K562 (cell line): ENCODE measurements around the gene CD47. TPM values are rescaled to one million over a fixed set of nuclear protein-coding genes. Genes with fewer than 3 reads are reported as not detected.

Experiments
- ATAC-seq: fragments of 200-7000 bp; cut with Tn5 transposase; 3 replicates; pipeline ENCODE4 v1.9.1; 2020; ENCODE audit warnings: moderate library complexity
- BruUV-seq: library from RNA; stranded (reverse); fragments of 400-500 nt; replicated peaks from 2 replicates; lab custom pipeline; 2021; lab: Mats Ljungman, UMichigan
- CTCF ChIA-PET: fragments of 300-600 bp; formaldehyde crosslinking; extraction: SDS; loops from one replicate; lab custom pipeline; 2021; ENCODE audit warnings: low intra/inter-chr PET ratio; lab: Yijun Ruan, JAX
- POLR2A ChIA-PET: fragments of 300-600, 350-650 bp; sonication (Branson Sonifier 250); formaldehyde crosslinking; extraction: SDS; loops from one replicate; lab custom pipeline; 2021; ENCODE audit warnings: antibody characterized with exemption, inconsistent platforms; lab: Yijun Ruan, JAX
- DNase-seq, 4 experiments: peaks; one replicate each; pipeline versions ENCODE4 v3.0.0 to v3.0.0-alpha.2; 2011 to 2018; ENCODE audit warnings: low spot score in 3 of 4, mixed read lengths in 3 of 4; ENCODE audit errors: extremely low read depth in 1 of 4
- FAIRE-seq: peaks from 2 replicates; lab custom pipeline; 2011; peaks lifted over from hg19 to GRCh38; lab: Jason Lieb, UNC
- H2AFZ ChIP-seq: 2 replicates; pipeline ENCODE4 v1.6.0; 2011; ENCODE audit warnings: low read depth, low read length, control low read depth, inconsistent platforms
- H3K27ac ChIP-seq: fragments of 200-600 bp; 3 replicates; pipeline ENCODE4 v1.8.0; 2011; ENCODE audit warnings: low read depth, mild to moderate bottlenecking, control low read depth, inconsistent platforms, low read length, moderate library complexity, mixed read lengths; ENCODE audit errors: extremely low read depth
- H3K27me3 ChIP-seq, 2 experiments: fragments of 300-600 bp in 1 of 2; 2 replicates in 1 of 2; 3 replicates in 1 of 2; pipeline versions ENCODE4 v1.6.0 to v1.8.0; 2011; ENCODE audit warnings: inconsistent platforms in 2 of 2, low read length in 2 of 2, mild to moderate bottlenecking in 1 of 2, mixed read lengths in 1 of 2, moderate library complexity in 1 of 2; ENCODE audit not compliant: control insufficient read depth in 2 of 2, insufficient read depth in 2 of 2
- H3K36me3 ChIP-seq: fragments of 300-600 bp; 3 replicates; pipeline ENCODE4 v1.8.0; 2011; ENCODE audit warnings: mild to moderate bottlenecking, low read length, inconsistent platforms; ENCODE audit not compliant: control insufficient read depth, insufficient read depth
- H3K4me1 ChIP-seq, 2 experiments: fragments of 200-600 bp in 1 of 2; replicated peaks in 1 of 2; 2 replicates in 1 of 2; 3 replicates in 1 of 2; pipeline versions ENCODE4 v1.5.1 to v1.8.0; 2011; ENCODE audit warnings: inconsistent platforms in 2 of 2, low read length in 2 of 2, mild to moderate bottlenecking in 1 of 2, mixed read lengths in 1 of 2, moderate library complexity in 1 of 2; ENCODE audit not compliant: control insufficient read depth in 2 of 2, insufficient read depth in 2 of 2
- H3K4me2 ChIP-seq: 2 replicates; pipeline ENCODE4 v1.6.1; 2011; ENCODE audit warnings: low read length, control low read depth, inconsistent platforms, mixed read lengths; ENCODE audit not compliant: insufficient read depth
- H3K4me3 ChIP-seq: fragments of 200-600 bp; sonication (generic), shearing (Covaris generic); 2 replicates; pipeline ENCODE4 v1.5.1; 2016; ENCODE audit warnings: control low read depth, inconsistent platforms
- H3K79me2 ChIP-seq: fragments of 200-600 bp; 3 replicates; pipeline ENCODE4 v1.8.0; 2011; ENCODE audit warnings: low read length, inconsistent platforms; ENCODE audit not compliant: control insufficient read depth, insufficient read depth
- H3K9ac ChIP-seq, 2 experiments: 2 replicates each; pipeline versions ENCODE4 v1.6.0 to v1.6.1; 2011; ENCODE audit warnings: low read depth in 2 of 2, low read length in 2 of 2, control low read depth in 1 of 2, inconsistent platforms in 1 of 2, mild to moderate bottlenecking in 1 of 2, mixed read lengths in 1 of 2; ENCODE audit not compliant: insufficient read depth in 1 of 2
- H3K9me1 ChIP-seq: one replicate; pipeline ENCODE4 v1.6.0; 2011; ENCODE audit warnings: inconsistent platforms, mild to moderate bottlenecking, low read length, moderate library complexity; ENCODE audit not compliant: control insufficient read depth, insufficient read depth
- H3K9me3 ChIP-seq: replicated peaks from 2 replicates; pipeline ENCODE4 v1.5.1; 2011; ENCODE audit warnings: low read depth, low read length, inconsistent platforms; ENCODE audit not compliant: control insufficient read depth, insufficient read depth
- H4K20me1 ChIP-seq: replicated peaks from 2 replicates; pipeline ENCODE4 v1.6.1; 2011; ENCODE audit warnings: low read length, inconsistent platforms, mixed read lengths; ENCODE audit not compliant: control insufficient read depth, insufficient read depth
- E2F3 ChIP-seq: fragments of 250-450 bp; sonication (Bioruptor Pico); IDR thresholded peaks from 2 replicates; pipeline ENCODE4 v1.4.0; 2020; ENCODE audit warnings: mild to moderate bottlenecking
- FOXJ3 ChIP-seq: sonication (generic); formaldehyde crosslinking; IDR thresholded peaks from 2 replicates; pipeline ENCODE4 v1.4.0; 2020; ENCODE audit warnings: mild to moderate bottlenecking, missing genetic modification reagents
- KDM1A ChIP-seq, 2 experiments: fragments of 450-650 bp; IDR thresholded peaks; 2 replicates each; pipeline ENCODE4 v1.6.1; 2016; ENCODE audit warnings: mild to moderate bottlenecking in 2 of 2
- NR2C2 ChIP-seq, 2 experiments: fragments of 200-800 bp in 1 of 2; sonication (Bioruptor generic) in 1 of 2; sonication (generic) in 1 of 2; formaldehyde crosslinking in 1 of 2; IDR thresholded peaks; 2 replicates each; pipeline versions ENCODE4 v1.6.1 to v1.8.0; 2016 to 2022; ENCODE audit warnings: mild to moderate bottlenecking in 1 of 2, missing compliant biosample characterization in 1 of 2, missing genetic modification characterization in 1 of 2, missing genetic modification reagents in 1 of 2
- TBL1XR1 ChIP-seq, 2 experiments: IDR thresholded peaks; 2 replicates each; pipeline ENCODE4 v1.6.1; 2012; ENCODE audit warnings: improper control_type of control experiment in 2 of 2, low read length in 2 of 2, mild to moderate bottlenecking in 1 of 2
- TEAD1 ChIP-seq, 2 experiments: fragments of 450-650 bp in 1 of 2; sonication (generic) in 1 of 2; formaldehyde crosslinking; IDR thresholded peaks; 2 replicates each; pipeline versions ENCODE4 v1.4.0 to v1.8.0; 2020 to 2022; ENCODE audit warnings: mild to moderate bottlenecking in 2 of 2, missing genetic modification reagents in 1 of 2
- TFAM ChIP-seq: fragments of 250-450 bp; sonication (Bioruptor Pico); conservative IDR thresholded peaks from 2 replicates; pipeline ENCODE4 v1.5.0; 2021; ENCODE audit warnings: mild to moderate bottlenecking, moderate library complexity
- THAP12 ChIP-seq: fragments of 250-450 bp; sonication (Bioruptor Pico); IDR thresholded peaks from 2 replicates; pipeline ENCODE4 v1.9.0; 2021; ENCODE audit warnings: mild to moderate bottlenecking, inconsistent platforms
- ZBTB7A ChIP-seq: IDR thresholded peaks from 2 replicates; pipeline ENCODE4 v1.6.1; 2011; ENCODE audit warnings: low read depth, mild to moderate bottlenecking, low read length, moderate library complexity, borderline replicate concordance; ENCODE audit not compliant: control insufficient read depth
- ZNF282 ChIP-seq: sonication (generic); formaldehyde crosslinking; IDR thresholded peaks from 2 replicates; pipeline ENCODE4 v1.8.1; 2023; ENCODE audit warnings: missing genetic modification reagents
- WGBS: fragments of 100-300 bp; shearing (Covaris generic); methylation state at CpG from one replicate; pipeline ENCODE4 v1.1.6; 2016; ENCODE audit warnings: low coverage, mixed read lengths; ENCODE audit not compliant: insufficient coverage; ENCODE audit errors: missing lambda C conversion rate; 5-methylcytosine and 5-hydroxymethylcytosine counted together
- in situ Hi-C: fragments of 300-500 bp; cut with MboI; formaldehyde crosslinking; loops from 4 replicates; pipeline ENCODE4 v1.15.0; 2018; ENCODE audit warnings: inconsistent platforms, mixed read lengths
- intact Hi-C: fragments of 100-400 bp; cut with micrococcal nuclease; formaldehyde crosslinking; loops from 2 replicates; pipeline ENCODE4 v1.14.2; 2022
- polyA plus RNA-seq, 8 experiments: library from polyadenylated mRNA; depleted of rRNA in 4 of 8; stranded (reverse) in 5 of 8; unstranded in 3 of 8; fragments of >200 nt; fragmentation: Nextera tagmentation in 2 of 8; fragmentation: Illumina TruSeq in 1 of 8; extraction: Ambion mirVana in 2 of 8; extraction: Trizol in 1 of 8; gene quantifications; 2 replicates each; pipeline versions ENCODE4 v1.2.1 to v1.2.3, GENCODE V29; 2011 to 2014; ENCODE audit warnings: inconsistent platforms in 1 of 8, missing spikeins in 1 of 8
- total RNA-seq, 7 experiments: library from RNA; depleted of rRNA in 6 of 7; stranded (reverse); fragments of >200 nt in 6 of 7; fragmentation: Illumina TruSeq in 2 of 7; extraction: Trizol in 2 of 7; gene quantifications; 2 replicates each; pipeline versions ENCODE4 v1.2.1 to v1.2.3, GENCODE V29; 2011 to 2021; ENCODE audit warnings: low replicate concordance in 1 of 7
- TF ChIP-seq, protein P1 (sequence below), 2 experiments: IDR thresholded peaks in 1 of 2; conservative IDR thresholded peaks in 1 of 2; 2 replicates each; pipeline ENCODE4 v1.6.1; 2016; ENCODE audit warnings: low read depth in 2 of 2, mild to moderate bottlenecking in 1 of 2, missing compliant biosample characterization in 1 of 2, missing genetic modification characterization in 1 of 2, moderate library complexity in 1 of 2
- TF ChIP-seq, protein P2 (sequence below): fragments of 250-450 bp; sonication (Bioruptor Pico); IDR thresholded peaks from 2 replicates; pipeline ENCODE4 v1.8.0; 2021; ENCODE audit warnings: moderate library complexity, mild to moderate bottlenecking, inconsistent platforms

CD47 gene
- total and polyA plus RNA-seq, 9 of the 15 experiments (the other 6 are each of a cell fraction or from before 2014, with no cell fraction given), result 10.2 to 62.6 (median 36.3) TPM

DNA sequence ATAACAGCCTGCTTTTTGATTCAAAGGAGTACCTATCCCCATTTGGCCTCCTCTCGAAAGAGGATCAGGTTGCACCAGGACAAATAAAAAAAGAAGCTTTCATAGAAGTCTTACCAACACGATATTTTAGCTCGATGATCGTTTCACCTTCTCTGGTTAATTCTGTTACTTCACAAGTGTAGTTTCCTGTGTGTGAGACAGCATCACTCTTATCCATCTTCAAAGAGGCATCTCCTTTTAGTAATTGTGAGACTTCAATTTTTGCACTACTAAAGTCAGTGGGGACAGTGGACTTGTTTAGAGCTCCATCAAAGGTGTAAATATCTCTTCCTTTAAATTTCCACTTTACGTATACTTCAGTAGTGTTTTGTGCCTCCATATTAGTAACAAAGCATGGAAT lies 11.0 kb downstream of the CD47 start:
- no TSS peak for BruUV-seq
- no peaks in the 10 kb centered on the region for H3K4me1 ChIP-seq
- no peaks in the 10 kb centered on the region for H3K9me1 ChIP-seq
- DNase-seq (no peak), ATAC-seq (no peak), FAIRE-seq (no peak)
- no peaks in the 10 kb centered on the region for H3K27me3 ChIP-seq
- no peak overlapping the region for H2AFZ ChIP-seq
- H3K9me3 ChIP-seq, result no peaks in the 10 kb centered on the region
- in situ Hi-C loops, result no loop called here
- whole genome bisulfite sequencing, result 84% methylated on average over 5 of the region's 5 CpGs
- peaks cover 9% of the 10 kb centered on the region; the same call in 2 of the 3 replicates for H3K79me2 ChIP-seq
- no peak overlapping the region for H3K4me3 ChIP-seq
- no peak overlapping the region for H3K4me2 ChIP-seq
- H3K36me3 ChIP-seq, result peaks cover 5% of the 10 kb centered on the region; the same call in 2 of the 3 replicates
- H4K20me1 ChIP-seq, result no peaks in the 10 kb centered on the region
- intact Hi-C loops, result no loop called here
- ChIA-PET POLR2A (interaction anchor here (0.7 to 0.8 kb wide), 2 partner anchors 12 to 70 kb away, joined by 3 read pairs; no protein-coding TSS in a partner anchor), CTCF (interaction anchor here (0.6 kb wide), 1 partner anchor 33 kb away, joined by 3 read pairs; no protein-coding TSS in a partner anchor)
- no peak overlapping the region for H3K27ac ChIP-seq
- H3K9ac ChIP-seq, result no peak overlapping the region
- TF ChIP-seq TBL1XR1 (IDR thresholded peaks at IDR 0.05; ENCODE audit: low read length in 2 of 2) (no peak), ZNF282 (no peak), ZBTB7A (no peak), KDM1A (IDR thresholded peaks at IDR 0.05) (no peak), TFAM (no peak), NR2C2 (CRISPR knock-in tag; IDR thresholded peaks at IDR 0.05) (no peak), NR2C2 (tag; IDR thresholded peaks at IDR 0.05) (no peak), THAP12 (CRISPR knock-in tag) (no peak), E2F3 (CRISPR knock-in tag) (no peak), FOXJ3 (CRISPR knock-in tag) (no peak), TEAD1 (CRISPR knock-in tag; IDR thresholded peaks at IDR 0.05) (no peak)
- TF ChIP-seq, protein P1, sequence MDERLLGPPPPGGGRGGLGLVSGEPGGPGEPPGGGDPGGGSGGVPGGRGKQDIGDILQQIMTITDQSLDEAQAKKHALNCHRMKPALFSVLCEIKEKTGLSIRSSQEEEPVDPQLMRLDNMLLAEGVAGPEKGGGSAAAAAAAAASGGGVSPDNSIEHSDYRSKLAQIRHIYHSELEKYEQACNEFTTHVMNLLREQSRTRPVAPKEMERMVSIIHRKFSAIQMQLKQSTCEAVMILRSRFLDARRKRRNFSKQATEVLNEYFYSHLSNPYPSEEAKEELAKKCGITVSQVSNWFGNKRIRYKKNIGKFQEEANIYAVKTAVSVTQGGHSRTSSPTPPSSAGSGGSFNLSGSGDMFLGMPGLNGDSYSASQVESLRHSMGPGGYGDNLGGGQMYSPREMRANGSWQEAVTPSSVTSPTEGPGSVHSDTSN (CRISPR knock-in tag; IDR thresholded peaks at IDR 0.05; ENCODE audit: low read depth), result no peak
- TF ChIP-seq, protein P1 (tag; conservative IDR thresholded peaks at IDR 0.05; ENCODE audit: low read depth), result no peak
- TF ChIP-seq, protein P2, sequence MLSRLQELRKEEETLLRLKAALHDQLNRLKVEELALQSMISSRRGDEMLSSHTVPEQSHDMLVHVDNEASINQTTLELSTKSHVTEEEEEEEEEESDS, result no peak
